ENCODE results near the gene GCN1.

Gene GCN1

DNA sequence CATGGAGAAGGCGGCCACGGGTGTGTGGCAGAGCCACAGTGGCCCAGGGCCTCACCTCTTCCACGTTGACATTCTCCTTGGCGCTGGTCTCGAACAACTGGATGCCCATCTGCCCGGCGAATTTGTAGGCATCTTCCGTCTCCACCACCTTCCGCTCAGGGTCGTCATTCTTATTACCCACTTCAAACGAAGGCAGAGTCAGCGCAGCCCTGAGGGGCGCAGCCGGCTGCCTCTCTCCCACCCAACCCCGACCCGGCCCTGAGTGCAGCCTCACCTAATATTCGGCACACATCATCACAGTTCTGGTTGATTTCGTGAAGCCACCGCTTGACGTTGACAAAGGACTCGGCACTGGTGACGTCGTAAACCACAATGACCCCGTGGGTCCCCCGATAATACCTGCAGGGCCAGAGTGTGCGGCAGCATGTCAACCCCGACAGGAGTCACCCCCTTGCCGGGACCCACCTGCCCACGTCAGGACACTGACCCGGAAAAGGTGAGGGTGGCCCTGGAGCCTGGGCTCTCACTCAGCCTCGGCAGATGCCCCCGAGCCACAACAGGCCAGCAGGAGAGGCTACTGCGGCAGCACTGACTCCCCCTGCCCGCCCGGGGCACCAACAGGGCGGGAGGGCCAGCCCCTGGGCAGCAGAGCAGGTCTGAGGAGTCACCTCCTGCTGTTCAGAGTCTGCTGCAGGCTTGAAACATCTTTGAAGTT lies 95.6 kb downstream of the GCN1 start:
- no peak overlapping the region for H3K27ac ChIP-seq
- TF ChIP-seq ZFX (IDR thresholded peaks at IDR 0.05) = no peak
- TF ChIP-seq, protein P1, sequence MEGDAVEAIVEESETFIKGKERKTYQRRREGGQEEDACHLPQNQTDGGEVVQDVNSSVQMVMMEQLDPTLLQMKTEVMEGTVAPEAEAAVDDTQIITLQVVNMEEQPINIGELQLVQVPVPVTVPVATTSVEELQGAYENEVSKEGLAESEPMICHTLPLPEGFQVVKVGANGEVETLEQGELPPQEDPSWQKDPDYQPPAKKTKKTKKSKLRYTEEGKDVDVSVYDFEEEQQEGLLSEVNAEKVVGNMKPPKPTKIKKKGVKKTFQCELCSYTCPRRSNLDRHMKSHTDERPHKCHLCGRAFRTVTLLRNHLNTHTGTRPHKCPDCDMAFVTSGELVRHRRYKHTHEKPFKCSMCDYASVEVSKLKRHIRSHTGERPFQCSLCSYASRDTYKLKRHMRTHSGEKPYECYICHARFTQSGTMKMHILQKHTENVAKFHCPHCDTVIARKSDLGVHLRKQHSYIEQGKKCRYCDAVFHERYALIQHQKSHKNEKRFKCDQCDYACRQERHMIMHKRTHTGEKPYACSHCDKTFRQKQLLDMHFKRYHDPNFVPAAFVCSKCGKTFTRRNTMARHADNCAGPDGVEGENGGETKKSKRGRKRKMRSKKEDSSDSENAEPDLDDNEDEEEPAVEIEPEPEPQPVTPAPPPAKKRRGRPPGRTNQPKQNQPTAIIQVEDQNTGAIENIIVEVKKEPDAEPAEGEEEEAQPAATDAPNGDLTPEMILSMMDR (conservative IDR thresholded peaks at IDR 0.05) = no peak

DNA sequence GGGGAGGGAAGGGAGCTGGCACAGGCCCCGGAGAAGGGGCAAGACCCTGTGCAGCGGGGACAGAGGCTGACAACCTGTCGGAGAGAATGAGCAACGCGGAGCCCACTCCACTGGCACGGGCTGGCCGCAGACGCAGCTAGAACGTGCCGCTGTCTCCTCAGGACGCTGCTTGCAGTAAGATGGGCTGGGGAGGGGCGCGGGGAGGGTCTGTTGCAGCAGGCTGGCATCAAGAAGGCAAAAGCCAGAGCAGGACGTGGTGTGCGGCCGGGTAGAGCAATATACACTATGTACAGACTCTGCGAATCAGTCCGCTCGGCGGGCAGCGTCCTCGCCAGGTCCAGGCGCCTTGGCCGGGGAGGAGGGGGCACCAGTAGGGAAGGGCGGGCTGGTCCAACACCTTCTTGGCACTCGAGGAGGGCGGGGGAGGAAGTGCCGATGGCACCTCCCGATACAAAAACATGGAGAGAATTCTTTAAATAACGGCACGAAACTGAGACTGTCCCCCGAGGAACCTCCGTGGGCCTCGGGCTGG lies 97.8 kb downstream of the GCN1 start:
- no peak overlapping the region for H3K27ac ChIP-seq
- TF ChIP-seq ZFX (IDR thresholded peaks at IDR 0.05) = no peak
- TF ChIP-seq, protein P1 (conservative IDR thresholded peaks at IDR 0.05) = no peak

DNA sequence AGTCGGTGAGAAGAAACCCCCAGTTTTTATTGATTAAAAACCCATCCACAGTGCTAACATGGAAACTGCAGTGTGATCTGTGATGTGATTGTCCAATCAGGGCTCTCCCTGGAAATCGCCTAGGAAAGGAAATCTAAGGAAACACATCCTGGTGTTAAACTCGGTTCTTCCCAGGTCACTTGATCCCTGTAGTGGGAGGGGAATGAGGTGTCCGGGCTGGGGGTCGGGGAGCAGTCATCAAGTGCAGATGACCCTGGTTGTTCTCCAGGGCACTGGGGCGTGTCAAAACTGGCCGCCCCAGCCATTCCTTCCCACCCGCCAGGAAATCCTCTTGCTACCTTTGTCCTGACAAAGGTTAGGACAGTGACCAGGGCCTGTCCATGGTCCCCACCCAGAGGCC lies 98.8 kb downstream of the GCN1 start:
- TF ChIP-seq, protein P1 (conservative IDR thresholded peaks at IDR 0.05) = no peak
- no peak for TF ChIP-seq ZFX (IDR thresholded peaks at IDR 0.05)
- no peak overlapping the region for H3K27ac ChIP-seq

DNA sequence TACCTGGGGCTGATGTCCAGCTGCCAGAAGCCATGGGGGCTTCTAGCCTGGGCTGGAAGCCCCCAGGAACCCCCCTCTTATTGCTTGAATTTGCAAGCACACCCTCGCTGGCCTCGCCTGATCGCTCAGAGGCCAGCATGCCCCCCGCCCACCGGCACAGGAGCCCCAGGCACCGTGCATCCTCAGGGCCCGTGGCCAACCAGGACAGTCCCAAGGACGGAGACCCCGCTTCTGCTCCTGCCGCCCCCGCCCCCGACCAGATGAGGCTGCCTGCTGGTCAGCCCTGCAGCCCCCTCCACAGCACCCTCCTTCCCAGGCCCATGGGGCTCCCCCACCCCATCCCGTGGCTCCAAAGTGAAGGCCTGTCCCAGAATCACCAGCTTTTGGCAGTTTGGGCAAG lies 99.2 kb downstream of the GCN1 start:
- H3K27ac ChIP-seq = no peak overlapping the region

DNA sequence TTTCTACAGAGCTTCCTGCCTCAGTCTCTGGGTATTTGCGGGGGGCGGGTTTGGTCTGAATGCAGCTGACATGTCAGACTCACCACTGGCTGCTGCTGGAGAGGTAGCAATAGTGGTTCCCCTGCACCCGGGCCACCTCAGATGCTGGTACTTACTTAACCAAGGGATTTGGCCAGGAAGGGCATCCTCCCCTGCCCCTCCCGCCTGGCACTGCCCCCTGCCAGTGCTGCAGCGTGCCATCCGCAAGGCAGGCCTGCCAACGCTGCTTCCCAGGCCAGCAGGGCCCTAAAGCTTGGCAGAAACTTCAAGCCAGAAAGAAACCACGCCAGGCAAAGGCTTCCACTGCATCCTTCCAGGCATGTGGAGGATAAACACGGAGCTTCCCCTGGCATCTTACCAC lies 100.0 kb downstream of the GCN1 start:
- TF ChIP-seq ZFX (IDR thresholded peaks at IDR 0.05) = no peak
- TF ChIP-seq, protein P1 (conservative IDR thresholded peaks at IDR 0.05) = no peak
- H3K27ac ChIP-seq = no peak overlapping the region

More for the DNA sequence above, 99.2 kb downstream of the GCN1 start:
- TF ChIP-seq ZFX (IDR thresholded peaks at IDR 0.05) = no peak
- TF ChIP-seq, protein P1 (conservative IDR thresholded peaks at IDR 0.05) = no peak

DNA sequence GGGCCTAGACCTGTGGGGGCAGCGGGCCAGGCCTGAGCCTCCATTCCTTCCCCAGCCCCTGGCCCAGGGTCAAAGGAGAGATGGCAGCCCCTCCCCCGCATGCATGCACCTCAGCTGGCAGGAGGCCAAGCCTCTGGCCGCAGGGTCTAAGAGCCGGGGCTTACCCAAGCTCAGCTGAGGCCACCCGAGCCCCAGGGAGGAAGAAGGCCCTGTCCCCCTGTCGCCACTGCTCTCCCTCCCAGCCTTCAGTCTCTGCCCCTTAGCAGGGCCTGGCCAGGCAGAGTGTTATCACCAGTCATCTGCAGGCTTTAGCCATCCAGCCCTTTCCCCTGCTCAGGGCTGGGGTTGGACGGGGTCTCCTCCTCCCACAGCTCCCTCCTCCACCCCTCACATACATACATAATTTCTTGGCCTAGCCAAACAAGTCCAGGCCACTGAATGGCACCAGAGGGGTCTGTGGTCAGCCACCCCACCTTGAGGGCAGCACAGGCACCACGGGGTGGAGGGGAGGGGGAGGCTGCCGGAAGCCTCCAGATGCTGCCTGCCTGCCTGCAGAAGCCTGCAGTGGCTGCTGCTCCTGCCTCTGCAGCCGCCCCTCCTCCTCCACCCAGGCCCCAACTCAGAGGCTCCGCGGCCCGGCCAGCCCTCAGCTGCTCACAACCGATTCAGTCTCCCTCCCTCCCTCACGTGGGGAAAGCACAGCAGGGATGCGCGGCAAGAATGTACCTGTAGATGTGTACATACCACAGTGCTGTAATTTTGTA lies 100.7 kb downstream of the GCN1 start:
- TF ChIP-seq ZFX (IDR thresholded peaks at IDR 0.05) = no peak
- TF ChIP-seq, protein P1 (conservative IDR thresholded peaks at IDR 0.05) = no peak
- no peak overlapping the region for H3K27ac ChIP-seq

DNA sequence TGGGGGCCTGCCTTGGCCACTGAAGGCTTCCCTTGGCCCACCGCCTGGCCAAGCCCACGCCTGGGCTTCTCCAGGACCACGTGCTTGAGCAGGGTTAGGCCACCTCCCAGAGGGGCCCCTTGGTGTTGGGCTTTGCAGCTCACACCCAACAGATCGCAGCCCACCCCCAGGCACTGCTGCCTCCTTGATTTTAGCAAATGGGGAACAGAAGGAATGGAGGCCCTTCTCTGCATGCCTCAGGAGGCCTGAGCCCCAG lies 101.3 kb downstream of the GCN1 start:
- TF ChIP-seq, protein P1 (conservative IDR thresholded peaks at IDR 0.05) = no peak
- no peak for TF ChIP-seq ZFX (IDR thresholded peaks at IDR 0.05)
- no peak overlapping the region for H3K27ac ChIP-seq

Data from C4-2B (cell line).